ENCODE data around the gene CHST8. TPM values are rescaled to one million over a fixed set of nuclear protein-coding genes. Genes with fewer than 3 reads are reported as not detected.

Gene CHST8
- polyA plus RNA-seq, 4 donors, result 0.14 to 0.39 (median 0.27) TPM

- DNase-seq (ENCODE audit: low read depth in 4 of 4, low spot score in 2 of 4), result no peak
Observed at GRCh38 chr19:33671211-33671610, 49.5 kb downstream of the CHST8 start.

DNA sequence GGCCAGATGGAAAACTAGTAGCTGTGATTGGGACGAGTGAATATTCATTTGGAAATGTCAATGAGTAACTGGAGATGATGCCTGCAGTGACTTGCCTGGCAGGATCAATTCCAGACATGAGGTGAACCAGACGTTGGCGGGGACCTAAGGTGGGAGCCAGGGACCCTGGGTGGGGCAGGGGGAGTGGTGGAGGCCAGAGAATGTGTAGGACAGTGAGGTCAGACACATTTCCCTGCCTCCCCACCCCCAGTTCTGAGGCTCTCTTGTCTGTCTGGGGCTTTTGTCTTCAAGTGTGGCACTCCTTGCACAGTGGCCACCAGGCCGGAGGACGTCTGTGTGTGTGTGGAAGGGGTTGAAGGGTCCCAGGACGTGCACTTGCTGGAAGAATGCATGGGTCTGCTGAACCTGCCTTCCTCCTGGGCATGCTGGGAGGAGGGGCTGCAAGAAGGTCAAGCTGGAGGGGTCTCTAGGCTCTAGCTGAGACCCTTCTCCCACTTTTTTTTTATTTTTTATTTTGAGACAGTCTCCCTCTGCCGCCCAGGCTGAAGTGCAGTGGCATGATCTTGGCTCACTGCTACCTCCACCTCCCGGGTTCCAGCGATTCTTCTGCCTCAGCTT lies 51.6 kb downstream of the CHST8 start:
- no peak for DNase-seq (ENCODE audit: low read depth in 4 of 4, low spot score in 2 of 4)

DNA sequence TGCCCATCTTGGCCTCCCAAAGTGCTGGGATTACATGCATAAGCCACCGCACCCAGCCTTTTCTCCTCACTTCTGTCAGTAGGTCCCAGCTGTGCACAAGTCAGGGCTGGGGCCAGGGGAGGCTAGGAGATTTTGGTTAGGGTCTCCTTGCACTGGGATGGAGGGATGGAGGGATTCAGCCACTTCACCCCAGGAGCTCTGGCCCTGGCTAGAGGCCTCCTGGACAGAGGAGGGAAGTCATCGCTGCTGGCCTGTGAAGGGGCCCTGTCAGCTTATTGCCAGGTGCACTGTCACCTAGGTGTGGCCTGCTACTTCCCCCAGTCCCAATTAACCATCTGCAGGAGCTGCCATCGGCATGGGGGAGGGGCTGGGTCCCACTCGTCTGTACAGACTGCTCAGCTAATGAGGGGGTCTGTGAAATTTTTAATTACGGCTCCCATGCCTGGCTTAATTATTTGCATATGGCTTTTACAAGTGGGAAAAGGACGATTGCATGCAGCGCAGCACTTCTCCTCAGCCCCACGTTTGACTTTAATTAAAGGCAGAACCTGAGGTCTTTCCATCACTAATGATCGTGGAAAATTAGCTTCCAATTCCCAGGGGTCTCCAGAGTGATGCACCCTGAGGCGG lies 52.4 kb downstream of the CHST8 start:
- DNase-seq (ENCODE audit: low read depth in 4 of 4, low spot score in 2 of 4), result no peak

DNA sequence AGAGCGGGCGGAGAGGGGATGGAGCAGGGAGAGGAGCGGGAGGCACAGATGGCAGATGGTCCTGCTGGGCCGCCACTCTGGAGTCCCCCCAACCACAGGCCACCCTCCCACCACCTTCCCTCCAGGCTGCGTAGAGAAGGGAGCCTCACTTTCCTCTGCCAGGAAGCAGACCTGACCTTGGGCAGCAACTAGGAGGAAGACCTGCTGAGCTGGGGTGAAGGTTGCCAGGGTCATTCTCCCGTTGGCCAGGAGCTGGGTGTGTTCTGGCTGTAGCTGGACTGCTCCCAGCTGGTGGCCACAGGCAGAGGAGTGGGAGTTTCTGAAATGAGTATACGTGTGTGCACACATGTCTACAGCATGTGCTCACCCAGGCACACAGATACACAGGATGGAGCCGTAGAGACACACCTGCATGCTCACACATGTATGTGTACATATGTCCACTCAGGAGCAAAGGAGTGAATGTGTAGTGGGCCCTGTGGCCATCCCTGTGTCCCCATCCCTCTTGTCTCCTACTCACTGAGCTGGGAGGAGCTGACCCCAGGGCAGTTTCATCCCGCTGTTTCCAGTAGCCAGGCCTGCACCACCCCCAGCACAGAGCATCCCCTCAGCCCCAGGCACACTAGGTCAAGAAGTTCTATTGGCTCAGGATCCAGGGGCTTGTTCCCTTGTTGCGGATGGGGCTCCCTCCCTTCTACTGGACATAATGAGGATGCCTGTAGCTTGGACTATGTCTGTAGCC lies 53.0 kb downstream of the CHST8 start:
- DNase-seq (ENCODE audit: low read depth in 4 of 4, low spot score in 2 of 4), result no peak

GRCh38 chr19:33675501-33676124 lies 53.9 kb downstream of the CHST8 start:
- DNase-seq (ENCODE audit: low read depth in 4 of 4, low spot score in 2 of 4), result no peak

DNA sequence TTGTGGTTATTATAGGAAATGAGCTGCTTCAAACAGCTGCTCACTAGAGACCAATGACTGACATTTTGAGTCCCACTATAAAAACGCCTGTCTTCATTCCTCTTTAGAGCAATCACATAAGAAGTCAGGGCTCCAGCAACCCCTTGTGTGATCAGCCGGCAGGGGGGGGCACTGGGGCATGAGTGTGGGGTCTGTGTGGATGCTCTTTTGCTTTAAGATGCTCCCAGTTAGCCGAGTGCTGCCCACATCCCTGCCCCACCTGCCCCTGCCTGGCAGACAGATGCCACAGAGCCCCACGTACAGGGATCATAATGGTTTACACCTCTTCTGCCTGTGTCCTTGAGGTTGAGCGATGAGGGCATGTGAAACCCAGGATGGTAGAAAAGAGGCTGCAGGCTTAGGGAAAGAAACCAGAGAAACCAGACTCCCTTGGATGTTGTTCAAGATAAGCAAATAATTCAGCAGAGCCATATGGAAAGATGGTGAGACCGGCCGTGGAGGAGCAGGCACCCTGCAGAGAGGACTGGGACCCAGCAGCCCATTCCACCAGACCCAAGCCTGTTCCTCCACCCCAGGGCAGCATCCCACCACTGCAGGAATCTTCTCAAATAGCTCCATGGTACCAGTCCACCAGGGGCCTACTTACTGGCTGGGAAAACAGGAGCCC lies 55.4 kb downstream of the CHST8 start:
- DNase-seq (ENCODE audit: low read depth in 4 of 4, low spot score in 2 of 4), result no peak

- DNase-seq (ENCODE audit: low read depth in 4 of 4, low spot score in 2 of 4), result no peak
Observed at GRCh38 chr19:33677745-33678426, 56.1 kb downstream of the CHST8 start.

DNA sequence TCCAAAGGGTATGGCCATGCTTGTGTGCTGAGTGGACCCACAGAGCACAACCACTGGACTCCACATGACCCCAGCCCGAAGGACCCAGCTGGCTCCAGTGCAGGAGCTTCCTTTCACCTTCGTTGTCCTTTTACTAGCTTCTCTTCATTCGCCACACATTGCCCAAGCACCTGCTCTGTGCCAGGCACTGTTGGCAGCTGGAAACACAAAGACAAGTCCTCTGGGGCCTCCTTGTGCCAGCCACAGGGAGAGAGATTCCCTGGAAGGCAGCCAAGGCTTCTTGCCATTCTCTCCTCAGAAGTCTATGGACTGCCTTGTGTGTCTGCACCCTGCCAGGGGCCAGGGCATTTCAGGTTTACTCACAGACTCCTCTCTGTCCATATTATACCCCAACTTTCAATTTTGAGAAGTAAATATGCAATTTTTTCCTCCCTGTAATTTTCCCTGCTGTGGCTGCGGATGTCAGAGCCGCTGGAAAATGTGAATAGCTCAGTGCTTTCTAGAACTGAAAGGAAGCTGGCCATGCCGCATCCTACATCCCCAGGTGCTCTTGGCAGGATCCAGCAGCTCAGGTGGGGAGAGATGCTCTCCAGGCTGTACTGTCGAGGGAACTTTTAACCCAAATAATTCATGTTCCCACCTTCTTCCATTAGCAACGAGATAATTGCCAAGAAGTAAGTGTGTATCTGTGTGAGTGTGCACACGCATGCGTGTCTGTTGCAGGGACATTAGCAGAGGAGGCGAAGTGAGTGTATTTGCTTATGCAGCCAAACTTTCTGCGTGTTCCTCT lies 57.2 kb downstream of the CHST8 start:
- DNase-seq (ENCODE audit: low read depth in 4 of 4, low spot score in 2 of 4), result no peak

- DNase-seq (ENCODE audit: low read depth in 4 of 4, low spot score in 2 of 4), result no peak
Observed at GRCh38 chr19:33679696-33680095, 57.9 kb downstream of the CHST8 start.

- no peak for DNase-seq (ENCODE audit: low read depth in 4 of 4, low spot score in 2 of 4)
Observed at GRCh38 chr19:33681081-33681680, 59.4 kb downstream of the CHST8 start.

DNA sequence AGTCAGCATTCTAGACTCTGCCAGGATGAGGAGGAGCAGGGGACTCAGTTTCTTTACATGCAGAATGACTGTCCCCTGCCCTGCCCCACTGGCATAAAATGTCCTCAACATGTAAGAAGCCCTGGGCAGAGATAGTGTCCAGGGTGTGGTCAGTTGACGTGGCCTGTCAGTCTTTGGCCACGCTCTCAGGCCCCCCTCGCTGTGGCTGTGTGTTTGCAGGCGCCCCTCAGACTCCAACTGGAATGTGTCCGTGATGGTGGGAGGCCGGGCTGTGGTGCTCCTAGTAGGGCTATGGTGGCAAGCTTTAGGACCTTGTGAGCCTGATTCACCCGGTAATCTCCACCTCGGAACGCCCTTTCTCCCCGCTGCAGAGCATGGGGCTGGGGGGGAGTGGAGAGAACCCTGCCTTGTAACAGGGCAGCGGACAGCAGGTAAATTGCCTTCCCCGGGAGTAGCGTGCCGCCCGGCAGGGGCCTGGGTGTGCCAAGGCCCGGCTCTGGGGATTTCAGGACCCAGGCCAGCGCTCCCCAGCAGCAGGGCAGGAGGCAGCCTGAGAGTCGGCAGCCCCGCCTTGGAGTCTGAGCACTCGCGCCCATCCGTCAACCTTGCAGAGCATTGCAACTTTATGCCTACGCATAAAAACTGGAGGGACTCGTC lies 62.3 kb downstream of the CHST8 start:
- DNase-seq (ENCODE audit: low read depth in 4 of 4, low spot score in 2 of 4), result peak; percentile 19 to 70 (median 59)

DNA sequence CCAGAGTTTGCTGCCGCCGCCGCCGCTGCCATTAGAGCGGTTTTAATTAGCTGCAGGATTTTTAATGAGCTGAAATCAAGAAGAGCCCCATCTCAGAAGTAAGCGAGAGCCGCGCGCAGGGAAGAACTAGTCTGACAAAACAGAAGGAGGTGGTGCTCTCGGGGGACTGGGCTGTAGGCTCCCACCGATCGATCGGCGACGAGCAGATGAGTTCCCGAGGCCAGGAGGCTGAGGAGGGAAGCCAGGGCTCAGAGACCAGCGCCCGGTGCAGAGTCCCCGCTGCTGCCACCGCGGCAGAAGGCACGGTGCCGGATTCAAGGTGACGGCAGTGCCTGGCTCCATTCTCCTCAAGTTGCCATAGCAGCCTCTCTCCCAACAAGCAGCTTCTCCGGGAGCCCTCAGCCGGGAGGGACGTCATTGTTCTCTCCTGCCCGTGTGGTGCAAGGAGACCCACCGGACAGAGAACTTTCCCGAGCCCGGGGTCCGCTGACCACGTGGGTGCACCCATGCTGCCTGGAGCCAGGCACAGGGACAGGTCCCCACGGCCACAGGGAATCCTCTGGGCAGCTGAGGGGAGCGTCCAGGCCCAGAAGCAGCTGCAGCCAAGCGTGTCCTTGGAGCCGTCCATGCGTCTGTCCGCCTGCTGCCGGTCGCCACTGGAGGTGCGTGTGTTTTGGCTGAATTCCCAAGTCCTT lies 62.9 kb downstream of the CHST8 start:
- DNase-seq (ENCODE audit: low read depth in 4 of 4, low spot score in 2 of 4), result no peak

DNA sequence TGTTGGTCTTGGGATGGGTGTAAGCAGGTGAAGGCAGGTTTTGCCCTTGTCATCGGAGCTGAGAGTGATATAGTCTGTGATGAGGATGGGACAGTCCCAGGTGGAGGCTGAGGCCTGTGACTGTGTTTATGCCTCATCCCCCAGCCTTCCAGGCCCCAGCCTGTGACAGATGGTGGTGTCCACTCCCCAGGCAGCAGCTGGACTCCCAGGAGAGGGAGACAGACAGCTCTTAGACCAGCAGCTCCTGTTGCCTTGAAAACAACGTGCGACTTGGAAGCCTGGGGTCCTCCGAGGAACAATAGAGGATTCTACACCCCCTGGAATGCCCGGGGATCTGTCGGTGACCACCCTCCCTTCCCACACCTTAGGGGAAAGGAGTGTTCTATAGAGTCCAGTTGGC lies 63.8 kb downstream of the CHST8 start:
- DNase-seq (ENCODE audit: low read depth in 4 of 4, low spot score in 2 of 4), result no peak

DNA sequence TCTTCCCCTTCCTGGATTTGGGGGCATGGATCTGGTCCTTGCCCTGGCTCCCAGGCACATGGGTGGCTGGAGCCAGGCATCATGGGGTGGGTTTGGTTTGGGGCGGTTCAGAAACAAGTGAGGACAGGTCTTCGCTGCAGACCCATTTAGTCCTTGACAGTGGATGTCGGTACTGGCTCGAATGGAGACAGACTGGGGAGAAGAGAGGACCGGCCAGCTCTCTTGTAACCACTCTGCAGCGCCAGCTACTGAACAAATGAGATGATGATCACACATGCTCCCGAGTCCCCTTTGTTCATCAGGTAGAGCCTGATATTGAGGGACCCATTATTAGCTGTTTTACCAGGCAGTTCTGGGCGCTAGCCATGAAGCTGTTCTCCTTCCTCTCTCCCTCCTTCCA lies 64.5 kb downstream of the CHST8 start:
- no peak for DNase-seq (ENCODE audit: low read depth in 4 of 4, low spot score in 2 of 4)

DNA sequence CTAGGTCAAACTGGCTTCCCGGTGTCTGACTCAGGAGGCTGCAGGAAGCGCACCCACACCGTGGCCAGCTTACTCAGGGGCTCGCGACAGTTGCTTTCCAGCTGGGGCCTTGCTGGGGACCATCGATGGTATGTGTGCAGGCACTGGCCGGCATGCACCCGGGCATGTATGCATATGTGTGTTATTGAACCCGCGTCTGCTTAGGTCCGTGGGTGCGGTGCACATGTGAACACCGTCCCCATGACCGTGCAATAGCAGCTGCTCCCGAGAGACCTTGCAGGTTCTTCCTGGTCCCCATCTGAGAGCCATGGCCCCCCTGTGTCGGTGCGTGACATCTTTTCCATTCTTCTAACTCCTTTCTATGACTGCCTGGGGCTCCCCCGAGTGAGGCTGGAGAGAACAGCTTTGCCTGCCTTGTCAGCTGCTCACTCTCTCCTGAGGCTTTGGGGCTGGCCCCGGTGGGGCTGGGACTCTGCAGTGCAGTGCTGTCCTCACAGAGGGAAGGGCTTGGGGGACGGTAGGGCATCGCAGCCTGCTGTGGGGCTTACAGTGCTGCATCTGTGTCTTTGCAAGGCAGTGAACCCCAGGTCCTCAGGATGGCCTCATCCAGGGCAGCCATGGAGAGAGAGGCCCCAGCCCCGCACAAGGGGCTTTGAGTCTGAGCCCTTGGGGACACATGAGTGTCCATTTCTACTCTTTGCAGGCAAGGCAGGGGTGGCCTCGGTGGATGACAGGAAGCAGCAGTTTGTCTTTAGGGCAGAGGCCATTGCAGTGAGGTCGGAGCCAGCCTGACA lies 65.1 kb downstream of the CHST8 start:
- no peak for DNase-seq (ENCODE audit: low read depth in 4 of 4, low spot score in 2 of 4)

GRCh38 chr19:33687481-33688170 lies 65.9 kb downstream of the CHST8 start:
- DNase-seq (ENCODE audit: low read depth in 4 of 4, low spot score in 2 of 4), result no peak

Measured in left renal cortex interstitium (tissue), 4 donors.